CD4-positive, CD25-positive, alpha-beta regulatory T cell (primary cell): ENCODE data around the gene PLBD2. TPM values are rescaled to one million over a fixed set of nuclear protein-coding genes. Genes with fewer than 3 reads are reported as not detected.

Experiments used
- ATAC-seq, 2 donors: fragments of 150-1000 bp; cut with Tn5 transposase; one replicate each; pipeline ENCODE4 v1.10.0; 2021; ENCODE audit warnings: low read depth in 2 of 2, moderate number of reproducible peaks in 2 of 2, moderate library complexity in 1 of 2
- DNase-seq, 3 donors: peaks; one replicate each; pipeline versions ENCODE4 v3.0.0 to v3.0.0-alpha.2; 2012 to 2022; ENCODE audit warnings: mixed read lengths in 1 of 3
- H3K27ac ChIP-seq: one replicate; pipeline ENCODE4 v1.7.0; 2013; ENCODE audit warnings: mild to moderate bottlenecking, low read length; ENCODE audit not compliant: insufficient read depth, poor library complexity, severe bottlenecking
- H3K27me3 ChIP-seq: one replicate; pipeline ENCODE4 v1.7.0; 2013; ENCODE audit warnings: low read length; ENCODE audit not compliant: control insufficient read depth, insufficient read depth
- H3K36me3 ChIP-seq: one replicate; pipeline ENCODE4 v1.7.0; 2013; ENCODE audit warnings: mild to moderate bottlenecking, low read length, moderate library complexity; ENCODE audit not compliant: control insufficient read depth, insufficient read depth
- H3K4me1 ChIP-seq: 2 replicates; pipeline ENCODE4 v1.7.0; 2013; ENCODE audit warnings: mild to moderate bottlenecking, low read length; ENCODE audit not compliant: insufficient read depth, control insufficient read depth, poor library complexity, severe bottlenecking
- H3K4me3 ChIP-seq: one replicate; pipeline ENCODE4 v1.7.0; 2013; ENCODE audit warnings: low read depth, mild to moderate bottlenecking, low read length, moderate library complexity
- H3K9me3 ChIP-seq, 2 experiments: 1 replicate in 1 of 2; 2 replicates in 1 of 2; pipeline ENCODE4 v1.7.0; 2013; ENCODE audit warnings: low read length in 2 of 2, mild to moderate bottlenecking in 1 of 2, moderate library complexity in 1 of 2; ENCODE audit not compliant: control insufficient read depth in 2 of 2
- H3K27ac Mint-ChIP-seq, 3 donors: one replicate each; pipeline ENCODE4 v1.8.0; 2020 to 2022; ENCODE audit warnings: mild to moderate bottlenecking in 3 of 3, mixed read lengths in 3 of 3, moderate library complexity in 2 of 3
- H3K27me3 Mint-ChIP-seq: one replicate; pipeline ENCODE4 v1.8.0; 2022; ENCODE audit warnings: mild to moderate bottlenecking, mixed read lengths
- H3K36me3 Mint-ChIP-seq: one replicate; pipeline ENCODE4 v1.8.0; 2020; ENCODE audit warnings: mixed read lengths
- H3K4me1 Mint-ChIP-seq, 4 donors: one replicate each; pipeline ENCODE4 v1.8.0; 2020 to 2022; ENCODE audit warnings: mixed read lengths in 4 of 4, mild to moderate bottlenecking in 1 of 4
- H3K4me3 Mint-ChIP-seq, 4 donors: one replicate each; pipeline ENCODE4 v1.8.0; 2020 to 2022; ENCODE audit warnings: mild to moderate bottlenecking in 4 of 4, mixed read lengths in 4 of 4, moderate library complexity in 3 of 4
- H3K9me3 Mint-ChIP-seq, 7 donors: one replicate each; pipeline ENCODE4 v1.8.0; 2020 to 2022; ENCODE audit warnings: mixed read lengths in 7 of 7, mild to moderate bottlenecking in 3 of 7, moderate library complexity in 2 of 7
- polyA plus RNA-seq, 4 donors: library from polyadenylated mRNA; unstranded; fragments of 300-500 nt; fragmentation: Illumina TruSeq; gene quantifications; one replicate each; pipeline ENCODE4 v1.2.3, GENCODE V29; 2021
- total RNA-seq: library from RNA; stranded (reverse); gene quantifications from one replicate; pipeline ENCODE4 v1.2.3, GENCODE V29; 2022

PLBD2 gene
- total and polyA plus RNA-seq, 5 donors from 2014 or later = 4.9 to 14.4 (median 6.5) TPM

DNA sequence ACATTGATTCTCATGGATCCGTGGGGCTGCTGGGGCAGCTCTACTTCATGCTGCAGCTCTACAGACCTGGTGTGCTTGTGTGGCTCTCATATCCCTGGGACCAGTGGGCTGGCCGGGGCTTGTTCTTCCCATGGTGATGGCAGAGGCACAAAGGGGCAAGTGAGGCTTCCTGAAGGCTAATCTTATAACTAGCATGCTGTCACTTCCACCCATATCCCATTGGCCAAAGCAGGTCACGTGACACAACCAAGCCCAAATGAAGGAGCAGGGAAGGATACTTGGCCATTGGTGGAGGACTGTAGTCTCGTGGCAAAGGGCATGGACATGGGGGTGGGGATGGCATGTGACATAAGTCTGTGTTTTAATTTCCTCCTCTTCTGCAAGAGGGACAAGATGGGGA is 9.9 kb downstream of the PLBD2 start:
- H3K4me3 ChIP-seq = no peak overlapping the region
- H3K9me3 Mint-ChIP-seq = no peaks in the 10 kb centered on the region
- no peak for DNase-seq
- ATAC-seq = no peak
- H3K27ac Mint-ChIP-seq = peak overlapping the region in 1 of 3 donors; percentile 72
- H3K4me3 Mint-ChIP-seq = peak overlapping the region in 1 of 4 donors; percentile 27
- peaks cover 6% of the 10 kb centered on the region for H3K36me3 ChIP-seq
- H3K4me1 Mint-ChIP-seq = peaks cover 5 to 10% (median 8%) of the 10 kb centered on the region in 4 donors
- no peaks in the 10 kb centered on the region for H3K27me3 ChIP-seq
- no peaks in the 10 kb centered on the region for H3K9me3 ChIP-seq
- no peaks in the 10 kb centered on the region for H3K27me3 Mint-ChIP-seq
- H3K36me3 Mint-ChIP-seq = peaks cover 32% of the 10 kb centered on the region
- H3K27ac ChIP-seq = no peak overlapping the region
- H3K4me1 ChIP-seq = no peaks in the 10 kb centered on the region

DNA sequence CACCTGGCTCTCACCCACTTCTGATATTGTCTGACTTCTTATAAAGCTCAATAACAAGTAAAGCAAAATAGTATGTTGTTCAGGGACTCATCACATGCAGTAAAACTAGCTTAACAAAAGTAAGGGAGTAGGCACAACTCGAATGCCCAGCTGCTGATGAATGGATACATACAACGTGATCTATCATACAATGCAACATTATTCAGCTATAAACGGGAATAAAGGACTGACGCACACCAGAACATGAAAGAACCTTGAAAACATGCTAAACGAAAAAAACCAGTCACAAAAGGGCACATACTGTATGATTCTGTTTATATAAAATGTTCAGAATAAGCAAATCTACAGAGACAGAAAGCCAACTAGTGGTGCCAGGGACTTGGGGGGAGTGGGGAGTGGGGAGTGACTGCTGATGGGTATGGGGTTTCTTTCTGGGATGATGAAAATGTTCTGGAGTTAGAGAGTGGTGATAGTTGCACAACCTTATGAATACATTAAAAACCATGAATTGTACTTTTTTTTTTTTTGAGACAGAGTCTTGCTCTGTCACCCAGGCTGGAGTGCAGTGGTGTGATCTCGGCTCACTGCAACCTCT is 11.1 kb downstream of the PLBD2 start:
- Histone ChIP-seq H3K36me3 (peaks cover 10% of the 10 kb centered on the region), H3K9me3 (no peaks in the 10 kb centered on the region), H3K27ac (no peak overlapping the region), H3K4me3 (no peak overlapping the region), H3K27me3 (no peaks in the 10 kb centered on the region), H3K4me1 (no peaks in the 10 kb centered on the region)
- peak overlapping the region in 1 of 3 donors; percentile 29 for H3K27ac Mint-ChIP-seq
- H3K9me3 Mint-ChIP-seq = no peaks in the 10 kb centered on the region
- H3K27me3 Mint-ChIP-seq = no peaks in the 10 kb centered on the region
- H3K4me1 Mint-ChIP-seq = peaks cover 5 to 10% (median 6%) of the 10 kb centered on the region in 4 donors
- H3K36me3 Mint-ChIP-seq = peaks cover 36% of the 10 kb centered on the region
- DNase-seq = no peak
- ATAC-seq = no peak
- H3K4me3 Mint-ChIP-seq = no peak overlapping the region

DNA sequence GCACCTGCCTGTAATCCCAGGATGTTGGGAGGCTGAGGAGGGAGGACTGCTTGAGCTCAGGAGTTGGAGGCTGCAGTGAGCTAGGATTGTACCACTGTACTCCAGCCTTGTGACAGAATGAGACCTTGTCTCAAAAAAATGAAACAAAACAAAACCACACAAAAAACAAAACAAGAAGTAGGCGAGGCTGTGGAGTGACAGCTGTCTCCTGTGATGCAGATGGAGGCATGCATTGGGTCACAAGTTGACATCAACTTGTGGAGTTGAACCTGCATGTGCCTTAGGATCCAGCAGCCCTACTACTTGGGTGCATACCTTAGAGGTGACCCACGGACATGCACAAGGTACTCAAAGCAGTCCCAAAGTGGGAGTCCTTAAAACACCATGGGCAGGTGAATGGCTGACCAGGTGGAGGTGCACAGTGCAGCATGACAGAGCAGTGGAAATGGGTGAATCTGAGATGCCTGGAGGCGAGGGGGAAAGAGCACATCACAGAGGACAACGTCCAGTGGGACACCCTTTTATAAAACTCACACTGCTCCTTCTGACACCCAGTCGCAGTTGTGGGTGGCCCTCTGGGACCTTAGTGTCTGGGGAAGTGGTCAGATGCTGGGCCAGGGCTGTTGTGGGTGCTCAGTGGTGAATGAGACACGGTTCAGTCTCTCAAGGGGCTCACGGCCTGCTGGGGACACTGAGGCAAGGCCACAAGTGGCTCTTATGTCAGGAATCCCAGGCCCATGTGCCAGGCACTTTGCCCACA is 12.7 kb downstream of the PLBD2 start:
- ATAC-seq (peak in 1 of 2 donors; percentile 25), DNase-seq (peak in 1 of 3 donors; percentile 14)
- Mint-ChIP-seq H3K27ac (peak overlapping the region in 2 of 3 donors; percentile 46 to 71), H3K9me3 (no peaks in the 10 kb centered on the region), H3K4me3 (no peak overlapping the region), H3K36me3 (peaks cover 31% of the 10 kb centered on the region), H3K27me3 (no peaks in the 10 kb centered on the region), H3K4me1 (peaks cover 0 to 5% (median 3%) of the 10 kb centered on the region in 4 donors)
- Histone ChIP-seq H3K27me3 (no peaks in the 10 kb centered on the region), H3K4me3 (no peak overlapping the region), H3K36me3 (peaks cover 20% of the 10 kb centered on the region), H3K4me1 (no peaks in the 10 kb centered on the region), H3K9me3 (no peaks in the 10 kb centered on the region), H3K27ac (no peak overlapping the region)

DNA sequence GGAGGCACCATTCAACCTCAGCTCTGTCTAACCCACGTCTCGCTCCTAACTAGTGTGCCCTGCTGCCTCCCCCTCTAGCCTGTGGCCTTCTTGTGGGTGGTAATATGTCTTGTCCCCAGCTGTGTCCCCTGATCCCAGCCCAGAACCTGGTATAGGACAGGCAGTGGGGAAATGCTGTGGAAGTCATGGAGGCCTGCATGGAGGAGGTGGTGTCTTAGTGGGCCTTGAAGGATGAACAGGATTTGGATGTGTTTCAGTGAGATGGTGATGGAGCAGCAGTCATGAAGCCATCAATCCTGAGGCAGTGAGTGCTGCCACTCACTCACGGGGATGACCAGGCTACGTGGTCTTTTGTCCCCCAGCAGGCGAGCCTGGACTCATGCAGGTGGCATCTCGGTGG is 13.4 kb downstream of the PLBD2 start:
- ATAC-seq = no peak
- DNase-seq = no peak
- Histone ChIP-seq H3K27ac (no peak overlapping the region), H3K27me3 (no peaks in the 10 kb centered on the region), H3K4me3 (no peak overlapping the region), H3K4me1 (no peaks in the 10 kb centered on the region), H3K36me3 (peaks cover 20% of the 10 kb centered on the region), H3K9me3 (no peaks in the 10 kb centered on the region)
- no peak overlapping the region for H3K4me3 Mint-ChIP-seq
- no peaks in the 10 kb centered on the region for H3K9me3 Mint-ChIP-seq
- peaks cover 29% of the 10 kb centered on the region for H3K36me3 Mint-ChIP-seq
- peaks cover 0 to 5% (median 2%) of the 10 kb centered on the region in 4 donors for H3K4me1 Mint-ChIP-seq
- H3K27ac Mint-ChIP-seq = no peak overlapping the region
- no peaks in the 10 kb centered on the region for H3K27me3 Mint-ChIP-seq

DNA sequence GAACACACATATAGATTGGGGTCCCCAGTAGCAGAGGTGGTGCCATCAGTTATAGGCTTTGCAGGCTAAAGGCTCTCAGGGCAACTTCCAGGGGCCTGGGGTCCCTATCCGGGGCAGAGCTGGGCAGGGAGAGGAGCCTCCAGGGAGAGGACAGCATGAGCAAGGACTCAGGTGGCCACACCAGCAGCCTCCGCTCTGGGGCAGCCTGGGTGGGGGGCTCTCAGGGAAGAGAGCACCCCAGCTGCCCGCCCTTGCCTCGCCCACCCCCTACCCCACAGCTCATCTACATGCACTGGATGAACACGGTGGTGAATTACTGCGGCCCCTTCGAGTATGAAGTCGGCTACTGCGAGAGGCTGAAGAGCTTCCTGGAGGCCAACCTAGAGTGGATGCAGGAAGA is 14.0 kb downstream of the PLBD2 start:
- Histone ChIP-seq H3K27ac (no peak overlapping the region), H3K27me3 (no peaks in the 10 kb centered on the region), H3K9me3 (no peaks in the 10 kb centered on the region), H3K36me3 (peaks cover 20% of the 10 kb centered on the region), H3K4me3 (no peak overlapping the region), H3K4me1 (no peaks in the 10 kb centered on the region)
- Mint-ChIP-seq H3K4me3 (no peak overlapping the region), H3K27ac (no peak overlapping the region), H3K9me3 (no peaks in the 10 kb centered on the region), H3K36me3 (peaks cover 32% of the 10 kb centered on the region), H3K4me1 (peaks cover 0 to 5% (median 2%) of the 10 kb centered on the region in 4 donors), H3K27me3 (no peaks in the 10 kb centered on the region)
- ATAC-seq (no peak), DNase-seq (no peak)

DNA sequence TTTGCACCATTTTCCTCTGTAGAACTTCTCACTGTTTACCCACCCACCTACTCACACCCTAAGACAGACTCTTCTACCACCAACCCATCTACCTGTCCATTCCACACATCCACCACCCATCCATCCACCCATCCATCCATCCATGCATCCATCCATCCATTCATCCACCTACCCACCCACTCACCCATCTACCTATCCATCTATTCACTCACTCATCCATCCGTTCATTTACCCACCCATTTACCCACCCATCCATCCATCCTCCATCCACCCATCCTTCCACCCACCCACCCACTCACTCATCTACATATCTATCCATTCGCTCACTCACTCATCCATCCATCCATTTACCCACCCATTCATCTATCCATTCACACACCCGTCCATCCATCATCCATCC is 15.1 kb downstream of the PLBD2 start:
- peaks cover 20% of the 10 kb centered on the region for H3K36me3 ChIP-seq
- no peak for DNase-seq
- no peaks in the 10 kb centered on the region for H3K27me3 ChIP-seq
- no peak overlapping the region for H3K4me3 ChIP-seq
- peaks cover 35% of the 10 kb centered on the region for H3K36me3 Mint-ChIP-seq
- H3K9me3 Mint-ChIP-seq = no peaks in the 10 kb centered on the region
- H3K27ac Mint-ChIP-seq = no peak overlapping the region
- H3K4me1 Mint-ChIP-seq = peaks cover 0 to 4% (median 1%) of the 10 kb centered on the region in 4 donors
- no peak overlapping the region for H3K4me3 Mint-ChIP-seq
- no peak overlapping the region for H3K27ac ChIP-seq
- H3K9me3 ChIP-seq = no peaks in the 10 kb centered on the region
- no peak for ATAC-seq
- no peaks in the 10 kb centered on the region for H3K4me1 ChIP-seq
- no peaks in the 10 kb centered on the region for H3K27me3 Mint-ChIP-seq

DNA sequence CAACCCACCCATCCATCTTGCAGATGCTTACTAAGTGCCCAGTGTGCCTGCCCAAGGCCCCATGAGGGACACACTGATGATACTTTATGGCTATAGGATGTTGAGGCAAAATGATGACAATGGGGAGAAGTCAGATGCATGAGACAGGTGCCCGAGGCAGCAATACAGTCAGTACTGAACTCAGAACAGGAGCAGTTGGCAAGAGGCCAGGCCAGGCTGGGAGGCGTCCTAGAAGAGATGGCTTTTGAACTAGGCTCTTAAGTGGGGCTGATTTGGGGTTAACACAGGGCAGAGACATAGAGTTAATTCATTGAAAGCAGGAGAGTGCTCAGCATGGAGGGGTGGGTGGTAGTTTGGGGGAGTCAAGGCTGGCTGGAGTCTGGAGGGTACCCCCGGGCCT is 15.6 kb downstream of the PLBD2 start:
- Mint-ChIP-seq H3K36me3 (peaks cover 30% of the 10 kb centered on the region), H3K4me3 (no peak overlapping the region), H3K9me3 (no peaks in the 10 kb centered on the region), H3K27me3 (no peaks in the 10 kb centered on the region), H3K27ac (no peak overlapping the region), H3K4me1 (peaks cover 0 to 4% (median 0%) of the 10 kb centered on the region in 4 donors)
- no peak overlapping the region for H3K27ac ChIP-seq
- H3K9me3 ChIP-seq = no peaks in the 10 kb centered on the region
- H3K4me3 ChIP-seq = no peak overlapping the region
- DNase-seq (no peak), ATAC-seq (no peak)
- no peaks in the 10 kb centered on the region for H3K4me1 ChIP-seq
- H3K36me3 ChIP-seq = peaks cover 18% of the 10 kb centered on the region
- H3K27me3 ChIP-seq = no peaks in the 10 kb centered on the region
